ENCODE measurements around the gene OR4F6.

The OR4F6 gene

GRCh38 chr15:101805605-101806345, 2.5 kb downstream of the OR4F6 start:
- DNase-seq = no peak

DNA sequence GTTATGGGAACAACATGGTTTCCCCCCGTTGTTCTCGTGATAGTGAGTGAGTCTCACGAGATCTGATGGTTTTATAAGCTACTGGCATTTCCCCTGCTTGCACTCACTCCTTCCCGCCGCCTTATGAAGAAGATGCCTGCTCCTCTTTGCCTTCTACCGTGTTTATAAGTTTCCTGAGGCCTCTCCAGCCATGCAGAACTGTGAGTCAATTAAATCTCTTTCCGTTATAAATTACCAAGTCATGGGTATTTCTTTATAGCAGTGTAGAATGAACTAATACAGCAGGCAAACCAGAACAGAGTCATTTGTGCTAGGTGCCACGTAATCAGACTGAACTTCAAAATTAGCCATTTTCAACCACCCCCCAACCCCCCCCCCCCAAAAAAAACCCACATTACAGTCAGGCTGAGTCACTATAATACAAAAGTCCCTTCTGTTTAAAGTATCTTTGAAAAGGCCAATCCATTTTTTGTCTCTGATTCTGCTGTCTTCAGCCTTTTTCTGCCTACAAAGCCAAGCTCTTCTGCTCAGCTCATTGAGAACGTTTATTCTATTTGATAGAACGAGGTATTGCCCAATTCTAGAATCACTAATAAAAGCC, 4.1 kb downstream of the OR4F6 start:
- DNase-seq = no peak

GRCh38 chr15:101808201-101808600, 4.9 kb downstream of the OR4F6 start:
- no peak for DNase-seq

GRCh38 chr15:101810456-101810855, 7.1 kb downstream of the OR4F6 start:
- no peak for DNase-seq

DNA sequence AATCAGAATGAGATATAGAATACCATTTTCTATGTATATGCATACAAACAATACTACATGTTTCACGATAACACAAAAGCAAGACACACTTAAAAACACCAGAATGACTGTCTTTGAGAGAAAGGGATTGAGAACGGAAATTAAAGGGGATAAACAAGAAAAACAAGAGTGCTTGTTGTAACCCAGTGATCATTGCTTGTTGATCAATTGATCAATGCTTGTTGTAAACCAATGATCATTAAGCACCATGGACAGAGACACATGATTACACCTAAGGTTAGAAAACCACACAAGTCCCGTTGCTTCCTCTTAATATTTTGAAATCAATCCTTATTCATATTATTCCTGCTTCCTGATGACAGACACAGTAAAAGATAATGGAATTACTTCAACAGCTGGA, 7.6 kb downstream of the OR4F6 start:
- no peak for DNase-seq

DNA sequence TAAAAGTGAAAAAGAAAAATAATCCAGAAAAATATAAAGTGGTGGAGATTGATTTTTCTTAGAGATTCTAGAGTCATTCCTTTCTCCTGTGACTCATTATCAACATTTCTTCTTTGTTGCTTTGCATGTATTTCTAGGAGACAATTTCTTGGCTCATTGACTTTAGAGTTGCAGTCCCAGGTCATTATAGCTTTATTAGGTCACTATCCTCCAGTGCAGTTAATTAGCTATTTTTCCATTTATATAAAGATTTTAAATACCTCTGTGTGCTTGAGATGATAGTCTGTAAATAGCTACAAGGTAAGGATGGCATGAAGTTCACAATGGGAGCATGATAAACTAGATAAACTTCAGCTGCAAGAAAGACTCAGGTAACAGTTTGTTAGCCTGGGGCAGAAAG, 8.6 kb downstream of the OR4F6 start, which contains the start of gene OR4F15:
Gene OR4F15 (plus strand): TSS at position 301 of the 400 bp plus-strand sequence. CDS start 5,985 bp downstream, outside the sequence.
- no peak for DNase-seq

- no peak for DNase-seq
These were observed 10.7 kb downstream of the OR4F6 start for GRCh38 chr15:101813803-101814534.

DNA sequence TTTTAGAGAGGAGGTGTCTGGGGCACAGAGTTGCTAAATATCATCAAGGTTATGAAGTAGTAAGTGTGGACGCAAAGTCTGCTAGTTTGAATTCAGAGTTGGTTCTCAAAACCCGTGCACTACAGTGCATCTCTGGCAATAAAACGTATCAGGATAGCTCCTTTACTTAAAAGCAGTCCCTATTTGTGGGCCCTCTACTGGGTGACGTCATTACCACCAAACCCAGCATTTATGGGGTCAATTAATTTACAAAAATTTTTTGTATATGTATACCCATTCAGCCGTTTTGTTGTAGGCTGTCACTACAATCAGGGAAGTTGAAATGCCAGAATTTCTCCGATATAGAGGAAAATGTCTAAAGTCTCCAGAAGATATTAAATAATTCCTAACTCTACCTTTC, 17.5 kb downstream of the OR4F6 start:
- DNase-seq = no peak

DNA sequence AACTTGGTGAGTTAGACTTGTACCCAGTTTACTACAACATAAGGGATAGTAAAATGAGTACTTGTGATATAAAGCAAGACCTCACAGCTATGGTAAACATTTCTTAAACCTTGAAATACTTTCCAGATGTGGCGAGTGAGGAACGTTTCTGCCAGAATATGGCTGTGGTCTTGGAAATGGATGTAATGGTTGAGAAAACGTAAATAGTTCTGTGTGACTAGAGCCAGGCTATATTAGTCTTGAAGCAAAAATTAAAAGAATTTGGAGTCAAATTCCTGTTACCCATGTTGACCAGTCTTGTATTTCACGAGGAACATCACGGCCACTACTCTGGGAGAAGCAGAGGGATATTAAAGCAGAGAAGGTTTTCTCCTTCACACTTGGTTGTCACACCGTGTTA, 23.9 kb downstream of the OR4F6 start:
- no peak for DNase-seq

DNA sequence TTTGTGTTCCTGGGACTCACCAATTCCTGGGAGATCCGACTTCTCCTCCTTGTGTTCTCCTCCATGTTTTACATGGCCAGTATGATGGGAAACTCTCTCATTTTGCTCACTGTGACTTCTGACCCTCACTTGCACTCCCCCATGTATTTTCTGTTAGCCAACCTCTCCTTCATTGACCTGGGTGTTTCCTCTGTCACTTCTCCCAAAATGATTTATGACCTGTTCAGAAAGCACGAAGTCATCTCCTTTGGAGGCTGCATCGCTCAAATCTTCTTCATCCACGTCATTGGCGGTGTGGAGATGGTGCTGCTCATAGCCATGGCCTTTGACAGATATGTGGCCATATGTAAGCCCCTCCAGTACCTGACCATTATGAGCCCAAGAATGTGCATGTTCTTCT, 25.5 kb downstream of the OR4F6 start:
- no peak for DNase-seq

- no peak for DNase-seq
These were observed 38.3 kb downstream of the OR4F6 start for GRCh38 chr15:101841656-101842055.

DNA sequence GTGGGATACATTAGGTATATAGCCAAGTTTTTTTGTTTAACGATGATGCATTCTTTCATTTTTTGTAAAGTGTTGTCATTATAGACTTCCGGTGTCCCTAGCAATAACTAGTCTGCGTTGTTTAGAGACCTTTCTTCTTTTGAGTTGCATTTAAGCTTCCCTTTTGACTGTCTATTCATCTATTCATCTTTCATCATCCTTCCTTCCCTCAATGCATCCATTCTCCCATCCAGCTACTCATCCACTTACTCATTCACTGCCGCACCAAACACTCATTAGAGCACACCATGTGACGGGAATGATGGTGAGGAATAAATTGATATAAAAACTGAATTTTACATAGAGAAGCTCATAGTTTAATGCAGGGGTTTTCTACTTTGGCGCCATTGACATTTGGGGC, 41.6 kb downstream of the OR4F6 start:
- no peak for DNase-seq

DNA sequence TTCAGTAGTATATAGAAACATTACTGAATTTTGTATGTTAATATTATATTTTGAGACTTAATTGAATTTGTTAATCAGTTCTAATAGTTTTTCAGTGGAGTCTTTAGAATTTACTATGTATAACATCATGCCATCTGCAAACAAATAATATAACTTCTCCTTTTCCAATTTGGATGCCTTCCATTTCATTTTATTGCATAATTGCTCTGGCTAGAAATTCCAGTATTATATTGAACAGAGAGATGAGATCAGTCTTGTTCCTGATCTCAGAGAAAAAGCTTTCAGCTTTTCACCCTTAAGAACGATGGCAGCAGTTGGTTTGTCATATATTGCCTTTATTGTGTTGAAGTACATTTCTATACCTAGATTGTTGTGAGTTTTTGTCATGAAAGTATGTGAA, 49.0 kb downstream of the OR4F6 start:
- no peak for DNase-seq
